Activated T-helper 1 cell treated with anti-CD3 and anti-CD28 coated beads, Interleukin-12 subunit alpha, Interleukin-12 subunit beta, Interleukin-2, Interleukin-4 antibody, amounts not matched to agents 30 ng/mL and 10 ng/mL and 1 ng/mL, durations not matched to agents 14 hours and 24 hours and 36 hours (primary cell): ENCODE measurements around the gene TUBB3. TPM values are rescaled to one million over a fixed set of nuclear protein-coding genes. Genes with fewer than 3 reads are reported as not detected.
"Not testable (repeated sequence)": the region's sequence is repeated elsewhere in the genome, so short reads cannot be mapped to it uniquely, and the experiment has no call there.

ENCODE experiments used
- DNase-seq: peaks from one replicate; pipeline ENCODE4 v3.0.0; 2021; ENCODE audit warnings: low spot score
- H3K27ac Mint-ChIP-seq: one replicate; pipeline ENCODE4 v1.8.0; 2021; ENCODE audit warnings: mild to moderate bottlenecking, mixed read lengths
- H3K27me3 Mint-ChIP-seq: one replicate; pipeline ENCODE4 v1.8.0; 2022; ENCODE audit warnings: mild to moderate bottlenecking, moderate library complexity, mixed read lengths; ENCODE audit not compliant: insufficient read depth
- H3K36me3 Mint-ChIP-seq: one replicate; pipeline ENCODE4 v1.8.0; 2021; ENCODE audit warnings: low read depth, mixed read lengths
- H3K4me1 Mint-ChIP-seq: one replicate; pipeline ENCODE4 v1.8.0; 2021; ENCODE audit warnings: low read depth, mixed read lengths
- H3K4me3 Mint-ChIP-seq: one replicate; pipeline ENCODE4 v1.8.0; 2021; ENCODE audit warnings: mild to moderate bottlenecking, moderate library complexity, mixed read lengths
- H3K9me3 Mint-ChIP-seq: one replicate; pipeline ENCODE4 v1.8.0; 2021; ENCODE audit warnings: mixed read lengths
- intact Hi-C: fragments of 100-400 bp; cut with micrococcal nuclease; formaldehyde crosslinking; loops from one replicate; pipeline ENCODE4 v1.15.1; 2024
- total RNA-seq: library from RNA; stranded (reverse); gene quantifications from 2 replicates; pipeline ENCODE4 v1.2.3, GENCODE V29; 2022

TUBB3 gene
- total RNA-seq, 1 donor from 2014 or later: 2.0 TPM

DNA sequence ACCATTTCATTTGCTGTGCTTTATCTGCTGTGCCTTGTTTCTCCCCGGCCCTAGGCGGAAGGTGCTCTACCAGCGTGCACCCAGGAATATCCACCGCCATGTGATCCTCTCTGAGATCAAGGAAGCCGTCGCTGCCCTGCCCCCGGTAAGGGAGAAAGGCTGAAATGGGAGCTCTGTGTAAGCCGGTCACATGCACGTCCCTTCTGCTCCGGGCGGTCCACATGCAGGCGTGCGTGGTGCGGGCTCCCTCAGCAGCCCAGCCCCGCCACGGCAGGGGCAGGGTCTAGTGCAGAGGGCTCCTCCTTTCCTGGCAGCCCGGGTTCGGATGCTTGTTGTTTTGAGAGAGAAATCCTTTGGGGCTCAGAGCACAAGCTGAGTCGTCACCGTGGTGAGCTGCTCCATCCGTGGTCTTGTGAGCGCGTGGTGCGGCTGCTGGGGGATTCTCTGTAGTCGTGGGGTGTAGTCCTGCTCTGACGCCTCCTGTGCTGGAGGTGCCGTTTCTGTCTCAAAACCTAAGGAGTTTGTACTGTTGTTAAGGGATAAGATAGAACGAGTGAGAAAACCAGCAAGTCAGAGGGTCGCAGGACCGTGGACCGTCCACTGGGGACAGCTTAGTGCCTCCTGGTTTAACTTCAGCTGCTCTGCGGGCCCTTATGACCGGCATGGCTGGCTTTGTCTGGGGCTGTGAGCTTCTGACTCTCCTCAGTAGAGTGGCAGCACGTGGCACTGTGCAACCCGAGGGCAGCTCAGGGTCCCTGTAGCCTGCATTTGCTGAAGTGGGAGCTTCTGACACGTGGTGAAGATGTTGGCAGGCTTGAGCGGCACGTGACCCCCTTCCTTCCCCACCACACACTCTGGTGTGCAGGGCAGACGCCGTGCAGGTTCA, 16.8 kb upstream of the TUBB3 start:
- H3K27ac Mint-ChIP-seq: no peak overlapping the region
- no peak for DNase-seq
- intact Hi-C loops: no loop called here
- no peaks in the 10 kb centered on the region for H3K4me1 Mint-ChIP-seq
- no peaks in the 10 kb centered on the region for H3K27me3 Mint-ChIP-seq
- H3K9me3 Mint-ChIP-seq: no peaks in the 10 kb centered on the region
- H3K36me3 Mint-ChIP-seq: peaks cover 35% of the 10 kb centered on the region
- H3K4me3 Mint-ChIP-seq: no peak overlapping the region

DNA sequence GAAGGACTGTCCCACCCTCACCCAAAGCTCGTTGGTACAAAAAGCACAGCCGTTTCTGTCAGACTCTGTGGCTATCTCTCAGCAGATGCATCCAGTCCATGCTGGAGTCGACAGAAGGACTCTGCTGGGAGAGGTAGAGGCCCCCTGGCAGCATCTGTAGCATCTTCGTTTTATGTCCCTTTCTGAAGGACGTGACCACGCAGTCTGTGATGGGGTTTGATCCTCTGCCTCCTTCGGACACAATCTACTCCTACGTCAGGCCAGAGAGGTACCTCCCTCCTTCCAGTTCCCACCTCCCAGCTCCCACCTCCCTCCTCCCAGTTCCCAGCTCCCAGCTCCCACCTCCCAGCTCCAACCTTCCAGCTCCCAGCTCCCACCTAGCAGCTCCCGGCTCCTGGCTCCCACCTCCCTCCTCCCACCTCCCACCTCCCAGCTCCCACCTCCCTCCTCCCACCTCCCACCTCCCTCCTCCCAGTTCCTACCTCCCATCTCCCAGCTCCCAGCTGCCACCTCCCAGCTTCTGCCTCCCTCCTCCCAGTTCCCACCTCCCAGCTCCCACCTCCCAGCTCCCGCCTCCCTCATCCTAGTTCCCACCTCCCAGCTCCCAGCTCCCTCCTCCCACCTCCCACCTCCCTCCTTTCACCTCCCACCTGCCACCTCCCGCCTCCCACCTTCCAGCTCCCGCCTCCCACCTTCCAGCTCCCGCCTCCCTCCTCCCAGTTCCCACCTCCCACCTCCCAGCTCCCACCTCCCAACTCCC, 15.9 kb upstream of the TUBB3 start:
- no peak for DNase-seq
- intact Hi-C loops: no loop called here
- H3K4me3 Mint-ChIP-seq: no peak overlapping the region
- no peaks in the 10 kb centered on the region for H3K9me3 Mint-ChIP-seq
- H3K4me1 Mint-ChIP-seq: no peaks in the 10 kb centered on the region
- no peaks in the 10 kb centered on the region for H3K27me3 Mint-ChIP-seq
- no peak overlapping the region for H3K27ac Mint-ChIP-seq
- H3K36me3 Mint-ChIP-seq: peaks cover 39% of the 10 kb centered on the region

DNA sequence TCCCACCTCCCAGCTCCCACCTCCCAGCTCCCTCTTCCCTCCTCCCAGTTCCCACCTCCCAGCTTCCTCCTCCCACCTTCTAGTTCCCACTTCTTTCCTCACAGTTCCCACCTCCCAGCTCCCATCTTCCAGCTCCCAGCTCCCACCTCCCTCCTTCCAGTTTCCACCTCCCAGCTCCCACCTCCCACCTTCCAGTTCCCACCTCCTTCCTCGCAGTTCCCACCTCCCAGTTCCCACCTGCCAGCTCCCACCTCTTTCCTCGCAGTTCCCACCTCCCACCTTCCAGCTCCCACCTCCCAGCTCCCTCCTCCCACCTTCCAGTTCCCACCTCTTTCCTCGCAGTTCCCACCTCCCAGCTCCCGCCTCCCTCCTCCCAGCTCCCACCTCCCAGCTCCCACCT, 14.9 kb upstream of the TUBB3 start:
- H3K4me3 Mint-ChIP-seq: no peak overlapping the region
- peaks cover 42% of the 10 kb centered on the region for H3K36me3 Mint-ChIP-seq
- H3K27ac Mint-ChIP-seq: no peak overlapping the region
- H3K4me1 Mint-ChIP-seq: no peaks in the 10 kb centered on the region
- H3K9me3 Mint-ChIP-seq: no peaks in the 10 kb centered on the region
- DNase-seq: no peak
- H3K27me3 Mint-ChIP-seq: no peaks in the 10 kb centered on the region
- intact Hi-C loops: no loop called here

DNA sequence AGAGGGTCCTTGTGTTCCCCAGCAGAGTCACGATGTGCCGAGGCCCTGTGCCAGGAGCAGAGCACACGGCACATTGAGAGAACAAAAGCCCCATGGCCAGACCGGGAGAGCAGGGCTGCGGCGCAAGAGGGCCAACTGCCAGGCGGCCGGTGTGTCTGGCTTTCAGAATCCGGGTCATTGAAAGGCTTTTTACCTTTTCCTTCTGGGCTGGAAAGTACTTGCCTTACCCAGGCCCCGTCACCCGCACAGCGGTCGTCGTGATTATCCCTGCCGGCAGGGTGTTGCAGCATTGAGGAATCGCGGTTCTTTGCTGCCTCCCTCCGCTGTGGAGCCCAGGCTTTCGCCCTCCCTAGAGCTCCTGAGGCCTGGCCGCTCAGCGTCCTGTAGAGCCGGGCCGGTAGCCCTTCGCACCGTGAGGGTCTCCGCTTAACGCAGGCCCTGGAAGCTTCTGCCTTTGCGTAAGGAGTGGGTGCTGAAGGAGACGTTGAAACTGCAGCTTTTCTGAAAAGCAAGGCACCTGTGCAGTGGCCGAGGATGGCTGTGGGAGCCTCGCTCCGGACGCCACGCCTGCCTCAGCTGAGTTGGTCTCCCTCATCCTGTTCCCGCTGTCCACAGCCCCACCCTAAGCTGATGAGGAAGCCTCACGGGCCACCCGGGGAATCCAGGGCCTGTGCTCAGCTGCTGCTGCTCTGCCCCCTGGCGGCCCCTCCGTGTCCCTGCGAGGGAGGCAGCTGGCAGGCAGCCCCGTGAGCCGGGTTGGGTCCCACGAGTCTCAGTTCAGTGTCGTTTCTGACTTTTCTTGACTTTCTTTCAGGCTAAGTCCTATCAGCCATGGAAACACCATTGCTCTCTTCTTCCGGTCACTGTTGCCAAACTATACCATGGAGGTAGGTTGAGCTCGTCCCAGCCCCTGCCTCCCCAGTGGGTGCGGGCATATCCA, 13.1 kb upstream of the TUBB3 start:
- Mint-ChIP-seq H3K36me3 (peaks cover 51% of the 10 kb centered on the region), H3K4me3 (no peak overlapping the region), H3K27ac (no peak overlapping the region), H3K27me3 (no peaks in the 10 kb centered on the region), H3K9me3 (no peaks in the 10 kb centered on the region), H3K4me1 (no peaks in the 10 kb centered on the region)
- intact Hi-C loops: loop anchor here (2.0 kb wide), 2 partner anchors 73 to 203 kb away; no protein-coding TSS in a partner anchor
- DNase-seq: peak; percentile 52

DNA sequence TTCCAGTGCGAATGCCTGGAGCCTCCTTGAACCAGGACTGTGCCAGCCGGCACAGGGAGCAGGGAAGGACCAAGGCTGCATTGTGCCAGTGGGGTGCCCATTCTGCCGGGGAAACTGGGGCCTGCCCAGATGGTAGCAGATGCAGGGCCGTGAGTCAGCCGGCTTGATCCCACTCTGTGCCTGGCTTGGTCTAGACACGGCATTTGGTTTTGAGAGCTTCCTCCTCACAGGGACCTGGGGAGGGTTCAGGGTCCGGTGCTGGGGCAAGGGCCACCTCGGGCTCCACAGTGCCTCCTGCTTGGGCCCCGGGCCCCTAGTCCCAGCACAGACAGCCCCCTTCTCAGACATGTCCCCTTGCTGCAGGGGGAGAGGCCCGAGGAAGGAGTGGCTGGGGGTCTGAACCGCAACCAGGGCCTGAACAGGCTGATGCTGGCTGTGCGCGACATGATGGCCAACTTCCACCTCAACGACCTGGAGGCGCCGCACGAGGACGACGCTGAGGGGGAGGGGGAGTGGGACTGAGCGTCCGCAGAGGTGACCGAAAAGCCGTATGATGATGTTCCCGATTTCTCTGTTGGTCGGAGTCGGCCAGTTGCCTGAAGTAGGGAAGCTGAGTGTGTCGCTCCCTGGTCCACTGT, 12.3 kb upstream of the TUBB3 start:
- intact Hi-C loops: loop anchor here (2.0 kb wide), 2 partner anchors 74 to 204 kb away; no protein-coding TSS in a partner anchor

DNA sequence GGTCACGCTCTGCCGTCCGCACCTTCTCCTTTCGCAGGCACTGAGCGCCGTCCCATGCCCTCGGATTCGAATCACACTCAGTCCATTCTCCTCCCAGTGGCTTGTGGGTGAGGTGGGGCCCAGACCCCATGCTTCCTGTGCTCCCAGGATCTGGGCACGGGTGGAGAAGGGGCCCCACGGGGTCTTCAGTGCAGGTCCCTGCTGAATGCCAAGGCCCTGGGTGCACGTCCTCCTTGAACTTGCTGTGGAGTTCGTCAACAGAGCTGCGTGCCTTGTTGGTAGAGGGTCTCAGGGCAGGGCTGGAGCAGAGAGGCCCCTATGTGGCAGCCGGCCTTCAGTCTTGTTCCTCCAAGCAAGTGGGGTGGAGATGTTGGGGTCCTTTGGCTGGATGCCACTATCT, 11.8 kb upstream of the TUBB3 start:
- Mint-ChIP-seq H3K36me3 (peaks cover 41% of the 10 kb centered on the region), H3K4me1 (no peaks in the 10 kb centered on the region), H3K9me3 (no peaks in the 10 kb centered on the region), H3K27ac (no peak overlapping the region), H3K4me3 (no peak overlapping the region), H3K27me3 (no peaks in the 10 kb centered on the region)
- intact Hi-C loops: loop anchor here (2.0 kb wide), 2 partner anchors 75 to 205 kb away; no protein-coding TSS in a partner anchor
- DNase-seq: no peak

More for the DNA sequence above, 12.3 kb upstream of the TUBB3 start:
- Mint-ChIP-seq H3K4me3 (no peak overlapping the region), H3K9me3 (no peaks in the 10 kb centered on the region), H3K4me1 (no peaks in the 10 kb centered on the region), H3K27ac (no peak overlapping the region), H3K36me3 (peaks cover 44% of the 10 kb centered on the region), H3K27me3 (no peaks in the 10 kb centered on the region)
- DNase-seq: no peak

DNA sequence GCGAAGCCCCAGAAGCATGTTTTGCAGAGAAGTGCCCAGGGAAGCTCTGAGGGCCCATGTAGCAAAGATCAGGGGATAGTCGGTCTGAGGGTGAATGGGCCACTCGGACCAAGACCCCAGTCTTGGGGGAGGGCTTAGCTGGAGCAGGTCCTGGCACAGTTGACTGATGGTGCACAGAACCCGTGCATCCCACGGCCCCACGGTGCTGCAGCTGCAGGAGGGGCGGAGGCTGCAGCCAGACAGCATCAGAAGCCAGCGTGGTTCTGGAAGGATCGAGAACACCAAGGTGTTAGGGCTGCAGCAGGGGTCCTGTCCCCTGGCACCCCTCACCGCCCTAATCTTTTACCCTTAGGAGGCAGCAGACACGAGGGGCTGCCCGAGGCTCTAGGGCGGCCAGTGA, 11.0 kb upstream of the TUBB3 start:
- Mint-ChIP-seq H3K4me3 (no peak overlapping the region), H3K27me3 (no peaks in the 10 kb centered on the region), H3K36me3 (peaks cover 33% of the 10 kb centered on the region), H3K27ac (no peak overlapping the region), H3K4me1 (no peaks in the 10 kb centered on the region), H3K9me3 (no peaks in the 10 kb centered on the region)
- no peak for DNase-seq
- intact Hi-C loops: no loop called here

DNA sequence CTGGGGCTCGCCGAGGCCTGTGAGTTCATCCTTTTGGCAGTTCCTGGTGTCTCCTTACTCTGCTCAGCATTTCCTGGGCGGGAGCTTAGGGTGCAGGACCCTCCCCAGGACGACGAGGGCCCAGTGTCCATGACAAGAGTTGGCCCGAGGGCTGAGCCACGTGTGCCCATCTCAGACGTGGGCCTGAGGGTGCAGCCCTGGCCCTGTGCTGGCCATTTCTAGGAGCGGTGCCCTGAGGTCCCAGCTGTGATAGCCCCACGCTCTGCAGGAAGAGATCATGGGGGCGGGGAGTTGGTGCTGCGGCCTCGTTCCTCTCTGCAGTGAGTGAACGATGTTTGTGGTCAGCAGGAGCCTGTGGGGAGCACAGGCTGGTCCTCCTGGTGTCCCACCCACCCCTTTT, 10.5 kb upstream of the TUBB3 start:
- Mint-ChIP-seq H3K27me3 (no peaks in the 10 kb centered on the region), H3K9me3 (no peaks in the 10 kb centered on the region), H3K4me3 (no peak overlapping the region), H3K27ac (no peak overlapping the region), H3K36me3 (peaks cover 33% of the 10 kb centered on the region), H3K4me1 (peaks cover 2% of the 10 kb centered on the region)
- intact Hi-C loops: no loop called here
- DNase-seq: no peak

DNA sequence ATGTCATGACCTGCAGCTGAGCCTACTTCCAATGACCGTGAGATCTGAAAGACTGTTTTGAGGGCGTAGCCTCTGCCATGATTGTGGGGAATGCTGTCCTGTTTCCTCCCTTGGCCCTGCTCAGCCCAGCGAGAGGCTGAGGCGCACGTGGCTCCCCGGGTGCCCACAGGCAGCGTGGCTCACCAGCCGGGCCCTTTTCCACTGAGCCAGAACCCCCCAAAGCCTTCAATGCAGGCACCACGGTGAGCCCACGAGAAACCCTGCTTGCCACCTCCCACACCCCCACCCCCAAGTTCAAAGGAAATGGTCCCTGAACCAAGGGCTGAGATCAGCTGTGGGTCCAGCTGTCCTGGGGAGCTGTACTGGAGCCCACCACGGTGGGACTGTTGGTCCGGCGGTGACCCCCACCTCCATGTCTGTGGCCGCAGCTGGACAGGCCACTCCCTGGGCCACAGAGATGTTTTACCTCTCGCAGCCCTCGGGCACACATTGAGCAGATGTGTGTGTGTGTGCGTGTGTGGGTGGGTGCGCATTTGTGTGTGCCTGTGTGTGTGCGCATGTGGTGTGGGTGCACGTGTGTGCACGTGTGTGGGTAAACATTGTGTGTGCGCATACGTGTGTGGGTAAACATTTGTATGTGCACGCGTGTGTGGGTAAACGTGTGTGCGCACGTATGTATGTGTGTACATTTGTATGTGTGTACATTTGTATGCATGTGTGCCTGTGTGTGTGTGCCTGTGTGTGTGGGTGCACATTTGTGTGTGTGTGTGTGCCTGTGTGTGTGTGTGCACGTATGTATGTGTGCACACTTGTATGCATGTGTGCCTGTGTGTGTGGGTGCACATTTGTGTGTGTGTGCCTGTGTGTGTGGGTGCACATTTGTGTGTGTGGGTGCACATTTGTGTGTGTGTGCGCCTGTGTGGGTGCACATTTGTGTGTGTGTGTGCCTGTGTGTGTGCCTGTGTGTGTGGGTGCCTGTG, 9.4 kb upstream of the TUBB3 start:
- peaks cover 6% of the 10 kb centered on the region for H3K4me1 Mint-ChIP-seq
- H3K36me3 Mint-ChIP-seq: peaks cover 32% of the 10 kb centered on the region
- H3K27ac Mint-ChIP-seq: no peak overlapping the region
- H3K4me3 Mint-ChIP-seq: no peak overlapping the region
- no peaks in the 10 kb centered on the region for H3K27me3 Mint-ChIP-seq
- no peaks in the 10 kb centered on the region for H3K9me3 Mint-ChIP-seq
- intact Hi-C loops: no loop called here
- DNase-seq: no peak

DNA sequence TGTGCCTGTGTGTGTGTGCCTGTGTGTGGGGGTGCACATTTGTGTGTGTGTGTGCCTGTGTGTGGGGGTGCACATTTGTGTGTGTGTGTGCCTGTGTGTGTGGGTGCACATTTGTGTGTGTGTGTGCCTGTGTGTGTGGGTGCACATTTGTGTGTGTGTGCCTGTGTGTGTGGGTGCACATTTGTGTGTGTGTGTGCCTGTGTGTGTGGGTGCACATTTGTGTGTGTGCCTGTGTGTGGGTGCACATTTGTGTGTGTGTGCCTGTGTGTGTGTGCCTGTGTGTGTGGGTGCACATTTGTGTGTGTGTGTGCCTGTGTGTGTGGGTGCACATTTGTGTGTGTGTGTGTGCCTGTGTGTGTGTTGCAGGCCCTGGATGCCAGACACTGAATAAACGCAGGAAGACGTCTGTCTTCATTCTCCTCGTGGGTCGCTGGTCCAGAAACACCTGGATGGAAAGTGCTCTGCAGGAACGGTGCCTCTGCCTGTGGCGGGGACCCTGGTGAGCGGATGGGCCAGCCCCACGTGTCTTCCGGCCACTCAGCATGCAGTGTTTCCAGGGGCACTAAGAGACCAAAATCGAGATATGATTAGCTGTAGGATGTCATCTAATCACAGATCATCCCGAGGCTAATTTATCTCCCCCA, 8.4 kb upstream of the TUBB3 start:
- DNase-seq, intact Hi-C loops: not testable (repeated sequence)

More for the DNA sequence above, 8.4 kb upstream of the TUBB3 start:
- H3K27me3 Mint-ChIP-seq, H3K9me3 Mint-ChIP-seq, H3K4me3 Mint-ChIP-seq, H3K4me1 Mint-ChIP-seq, H3K27ac Mint-ChIP-seq: not testable (repeated sequence)
- H3K36me3 Mint-ChIP-seq: peaks cover 27% of the 10 kb centered on the region
